ENCODE data around the gene ANKRD13B. TPM values are rescaled to one million over a fixed set of nuclear protein-coding genes. Genes with fewer than 3 reads are reported as not detected.
A peak's percentile ranks its signal among the peaks of the same experiment; 100 is the strongest.

Gene ANKRD13B
- total and polyA plus RNA-seq, 2 of the 13 experiments (the other 11 are each of a cell fraction or from before 2014, with no cell fraction given) = 1.7 to 1.8 TPM

GRCh38 chr17:29590411-29591145, 2.4 kb upstream of the ANKRD13B start (continued):
- no peak for TF ChIP-seq ZBTB40 (IDR thresholded peaks at IDR 0.05)
- peak; percentile 24 for TF ChIP-seq ZBTB40 (CRISPR knock-in tag; IDR thresholded peaks at IDR 0.05)
- TF ChIP-seq ZNF598 (CRISPR knock-in tag; IDR thresholded peaks at IDR 0.05; ENCODE audit: borderline replicate concordance) = no peak
- 0 out of 2 replicates have a peak, but pooled peaks have one; percentile 29 for TF ChIP-seq ZNF446 (CRISPR knock-in tag; IDR thresholded peaks at IDR 0.05)
- no peak for TF ChIP-seq ATF7 (IDR thresholded peaks at IDR 0.05)
- TF ChIP-seq ATF7 (CRISPR knock-in tag; IDR thresholded peaks at IDR 0.05) = no peak

Measured in HepG2 (cell line).